ENCODE results near the gene ULK4.

- TF ChIP-seq, protein P1, sequence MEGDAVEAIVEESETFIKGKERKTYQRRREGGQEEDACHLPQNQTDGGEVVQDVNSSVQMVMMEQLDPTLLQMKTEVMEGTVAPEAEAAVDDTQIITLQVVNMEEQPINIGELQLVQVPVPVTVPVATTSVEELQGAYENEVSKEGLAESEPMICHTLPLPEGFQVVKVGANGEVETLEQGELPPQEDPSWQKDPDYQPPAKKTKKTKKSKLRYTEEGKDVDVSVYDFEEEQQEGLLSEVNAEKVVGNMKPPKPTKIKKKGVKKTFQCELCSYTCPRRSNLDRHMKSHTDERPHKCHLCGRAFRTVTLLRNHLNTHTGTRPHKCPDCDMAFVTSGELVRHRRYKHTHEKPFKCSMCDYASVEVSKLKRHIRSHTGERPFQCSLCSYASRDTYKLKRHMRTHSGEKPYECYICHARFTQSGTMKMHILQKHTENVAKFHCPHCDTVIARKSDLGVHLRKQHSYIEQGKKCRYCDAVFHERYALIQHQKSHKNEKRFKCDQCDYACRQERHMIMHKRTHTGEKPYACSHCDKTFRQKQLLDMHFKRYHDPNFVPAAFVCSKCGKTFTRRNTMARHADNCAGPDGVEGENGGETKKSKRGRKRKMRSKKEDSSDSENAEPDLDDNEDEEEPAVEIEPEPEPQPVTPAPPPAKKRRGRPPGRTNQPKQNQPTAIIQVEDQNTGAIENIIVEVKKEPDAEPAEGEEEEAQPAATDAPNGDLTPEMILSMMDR (IDR thresholded peaks at IDR 0.05): no peak
- no peak for TF ChIP-seq POLR2A (IDR thresholded peaks at IDR 0.05)
- no peak for TF ChIP-seq EP300 (IDR thresholded peaks at IDR 0.05)
Observed at GRCh38 chr3:41260063-41260450, 701.8 kb downstream of the ULK4 start.

Data from ovary (tissue), 3 donors.